BJ (cell line): ENCODE results near the gene CRABP2. TPM values are rescaled to one million over a fixed set of nuclear protein-coding genes. Genes with fewer than 3 reads are reported as not detected.

ENCODE experiments used
- CTCF ChIA-PET: fragments of 350-600 bp; formaldehyde crosslinking; extraction: SDS; loops from one replicate; lab custom pipeline; 2021; ENCODE audit warnings: antibody characterized with exemption, inconsistent platforms; lab: Yijun Ruan, JAX
- POLR2A ChIA-PET: fragments of 300-600 bp; sonication (Branson Sonifier 250); formaldehyde crosslinking; extraction: SDS; loops from one replicate; lab custom pipeline; 2021; ENCODE audit warnings: antibody characterized with exemption; lab: Charles Lee
- DNase-seq: peaks from one replicate; pipeline ENCODE4 v3.0.0-alpha.2; 2011; ENCODE audit warnings: low read depth
- H3K27me3 ChIP-seq: 2 replicates; pipeline ENCODE4 v1.6.0; 2011; ENCODE audit warnings: low read length; ENCODE audit not compliant: control insufficient read depth, insufficient read depth
- H3K36me3 ChIP-seq: 2 replicates; pipeline ENCODE4 v1.5.1; 2011; ENCODE audit warnings: low read length; ENCODE audit not compliant: control insufficient read depth, insufficient read depth
- H3K4me3 ChIP-seq: 2 replicates; pipeline ENCODE4 v1.5.1; 2011; ENCODE audit warnings: low read depth, mild to moderate bottlenecking, control low read depth, low read length
- polyA plus RNA-seq: library from polyadenylated mRNA; depleted of rRNA; stranded (reverse); fragments of >200 nt; gene quantifications from 2 replicates; pipeline ENCODE4 v1.2.3, GENCODE V29; 2011
- TF ChIP-seq, protein P1 (sequence below): IDR thresholded peaks from 2 replicates; pipeline ENCODE4 v1.5.1; 2011; ENCODE audit warnings: low read depth, mild to moderate bottlenecking, control low read depth, inconsistent platforms, low read length, moderate library complexity; ENCODE audit not compliant: insufficient read depth

CRABP2 gene
- polyA plus RNA-seq, 1 experiment = 75.9 TPM

- no peak for DNase-seq
- Histone ChIP-seq H3K4me3 (no peak overlapping the region), H3K36me3 (no peaks in the 10 kb centered on the region), H3K27me3 (peaks cover 21% of the 10 kb centered on the region)
- TF ChIP-seq, protein P1, sequence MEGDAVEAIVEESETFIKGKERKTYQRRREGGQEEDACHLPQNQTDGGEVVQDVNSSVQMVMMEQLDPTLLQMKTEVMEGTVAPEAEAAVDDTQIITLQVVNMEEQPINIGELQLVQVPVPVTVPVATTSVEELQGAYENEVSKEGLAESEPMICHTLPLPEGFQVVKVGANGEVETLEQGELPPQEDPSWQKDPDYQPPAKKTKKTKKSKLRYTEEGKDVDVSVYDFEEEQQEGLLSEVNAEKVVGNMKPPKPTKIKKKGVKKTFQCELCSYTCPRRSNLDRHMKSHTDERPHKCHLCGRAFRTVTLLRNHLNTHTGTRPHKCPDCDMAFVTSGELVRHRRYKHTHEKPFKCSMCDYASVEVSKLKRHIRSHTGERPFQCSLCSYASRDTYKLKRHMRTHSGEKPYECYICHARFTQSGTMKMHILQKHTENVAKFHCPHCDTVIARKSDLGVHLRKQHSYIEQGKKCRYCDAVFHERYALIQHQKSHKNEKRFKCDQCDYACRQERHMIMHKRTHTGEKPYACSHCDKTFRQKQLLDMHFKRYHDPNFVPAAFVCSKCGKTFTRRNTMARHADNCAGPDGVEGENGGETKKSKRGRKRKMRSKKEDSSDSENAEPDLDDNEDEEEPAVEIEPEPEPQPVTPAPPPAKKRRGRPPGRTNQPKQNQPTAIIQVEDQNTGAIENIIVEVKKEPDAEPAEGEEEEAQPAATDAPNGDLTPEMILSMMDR = no peak
- ChIA-PET POLR2A (no interaction called here), CTCF (interaction anchor here (0.6 to 18.8 kb wide), 24 partner anchors 9 to 314 kb away, joined by 3 to 548 read pairs (median 4); partner anchors contain the start of genes BCAN, CRABP2, HAPLN2 and METTL25B)
Measured at GRCh38 chr1:156658945-156659574, 46.3 kb downstream of the CRABP2 start.

DNA sequence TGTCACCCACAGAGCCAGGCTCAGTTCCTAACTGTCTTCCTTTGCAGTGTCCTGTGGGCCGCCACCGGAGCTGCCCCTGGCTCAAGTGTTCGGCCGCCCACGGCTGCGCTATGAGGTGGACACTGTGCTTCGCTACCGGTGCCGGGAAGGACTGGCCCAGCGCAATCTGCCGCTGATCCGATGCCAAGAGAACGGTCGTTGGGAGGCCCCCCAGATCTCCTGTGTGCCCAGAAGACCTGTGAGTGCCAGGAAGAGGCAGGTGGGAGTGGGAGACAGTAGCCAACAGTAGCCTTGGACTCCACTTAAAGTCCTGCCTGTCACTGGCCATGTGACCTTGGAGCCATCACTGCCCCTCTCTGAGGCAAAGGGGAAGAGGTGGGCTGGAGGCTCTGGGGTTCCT, 46.9 kb downstream of the CRABP2 start:
- H3K36me3 ChIP-seq = no peaks in the 10 kb centered on the region
- POLR2A ChIA-PET = no interaction called here
- CTCF ChIA-PET = interaction anchor here (0.6 to 18.8 kb wide), 15 partner anchors 9 to 273 kb away, joined by 3 to 548 read pairs (median 4); partner anchors contain the start of genes BCAN, HAPLN2 and NES
- H3K27me3 ChIP-seq = peaks cover 22% of the 10 kb centered on the region
- no peak overlapping the region for H3K4me3 ChIP-seq
- TF ChIP-seq, protein P1 = no peak
- no peak for DNase-seq

DNA sequence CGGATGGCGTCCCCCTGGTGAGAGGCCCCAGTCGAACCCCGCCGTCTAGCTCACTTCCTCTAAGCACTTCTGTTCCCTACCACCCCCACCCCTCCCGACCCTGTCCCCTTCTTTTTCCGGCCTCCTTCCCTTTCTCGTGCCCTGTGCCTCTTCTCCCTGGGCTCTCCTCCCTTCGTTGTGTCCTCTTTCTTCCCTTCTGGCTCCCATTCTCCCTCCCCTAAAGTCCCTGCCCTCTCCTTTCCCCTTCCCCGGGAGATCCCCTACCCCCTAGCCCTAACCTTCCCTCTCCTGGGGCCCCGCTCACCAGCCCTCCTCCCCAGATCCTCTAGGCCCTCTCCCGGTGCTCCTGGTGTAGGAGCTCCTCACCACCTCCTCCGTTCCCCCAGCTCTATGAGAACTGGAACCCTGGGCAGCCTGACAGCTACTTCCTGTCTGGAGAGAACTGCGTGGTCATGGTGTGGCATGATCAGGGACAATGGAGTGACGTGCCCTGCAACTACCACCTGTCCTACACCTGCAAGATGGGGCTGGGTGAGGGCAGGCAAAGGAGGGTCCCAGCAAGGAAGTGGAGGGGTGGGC, 47.6 kb downstream of the CRABP2 start:
- Histone ChIP-seq H3K27me3 (peaks cover 22% of the 10 kb centered on the region), H3K4me3 (no peak overlapping the region), H3K36me3 (no peaks in the 10 kb centered on the region)
- ChIA-PET CTCF (interaction anchor here (0.6 to 18.8 kb wide), 18 partner anchors 9 to 273 kb away, joined by 3 to 548 read pairs (median 4); partner anchors contain the start of genes BCAN, HAPLN2 and NES), POLR2A (no interaction called here)
- DNase-seq = no peak
- TF ChIP-seq, protein P1 = no peak

DNA sequence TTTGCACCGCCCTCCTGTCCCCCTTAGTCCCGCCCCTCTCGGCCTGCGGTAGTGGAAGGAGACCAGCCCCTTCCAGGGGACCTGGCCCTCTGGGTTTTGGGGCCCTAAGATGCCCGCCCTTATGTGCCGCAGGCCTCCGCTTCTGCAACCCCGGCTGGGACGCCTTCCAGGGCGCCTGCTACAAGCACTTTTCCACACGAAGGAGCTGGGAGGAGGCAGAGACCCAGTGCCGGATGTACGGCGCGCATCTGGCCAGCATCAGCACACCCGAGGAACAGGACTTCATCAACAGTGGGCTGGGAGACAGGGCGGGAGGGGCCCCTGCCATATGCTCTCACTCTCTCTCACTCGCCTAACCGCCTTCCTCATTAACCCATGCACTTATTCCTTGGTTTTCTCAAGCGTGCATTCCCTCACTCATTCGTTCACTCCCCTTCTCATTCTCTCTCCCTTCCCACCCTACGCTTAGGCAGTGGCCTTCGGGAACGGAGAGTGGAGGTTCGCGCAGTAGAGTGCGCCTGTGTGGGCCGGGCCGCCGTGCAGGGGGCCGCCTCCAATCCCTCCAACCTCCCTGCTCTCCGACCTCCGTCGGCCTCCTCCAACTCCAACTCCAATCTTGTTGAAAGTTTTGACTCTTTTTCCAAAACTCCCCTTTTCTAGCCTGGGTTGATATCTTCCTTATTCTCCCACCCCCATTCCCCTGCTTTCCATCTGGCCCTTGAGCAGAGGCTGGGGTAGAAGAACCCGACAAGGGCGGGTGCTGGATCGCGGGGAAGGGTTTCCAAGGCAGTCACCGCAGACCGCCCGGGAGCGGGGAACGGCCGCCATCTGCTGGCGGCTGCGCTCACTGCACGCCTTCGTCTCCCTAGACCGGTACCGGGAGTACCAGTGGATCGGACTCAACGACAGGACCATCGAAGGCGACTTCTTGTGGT, 48.3 kb downstream of the CRABP2 start:
- TF ChIP-seq, protein P1 = peak; percentile 99
- peaks cover 22% of the 10 kb centered on the region for H3K27me3 ChIP-seq
- ChIA-PET CTCF (interaction anchor here (0.6 to 18.8 kb wide), 18 partner anchors 8 to 272 kb away, joined by 3 to 548 read pairs (median 4); partner anchors contain the start of genes BCAN, HAPLN2 and NES), POLR2A (interaction anchor here (0.6 kb wide), 1 partner anchor 53 kb away, joined by 4 read pairs; no protein-coding TSS in a partner anchor)
- H3K4me3 ChIP-seq = peak overlapping the region; percentile 17
- no peak for DNase-seq
- no peaks in the 10 kb centered on the region for H3K36me3 ChIP-seq
